Vagina (tissue), 2 donors: ENCODE results near the gene ANAPC1.
"Not testable (repeated sequence)": the region's sequence is repeated elsewhere in the genome, so short reads cannot be mapped to it uniquely, and the experiment has no call there.

ENCODE experiments used
- POLR2A ChIP-seq, 2 donors: fragments of 450-650 bp; IDR thresholded peaks; one replicate each; pipeline ENCODE4 v1.6.1; 2017; ENCODE audit warnings: antibody characterized with exemption in 2 of 2, mild to moderate bottlenecking in 2 of 2, moderate library complexity in 2 of 2
- POLR2AphosphoS5 ChIP-seq, 2 donors: sonication (generic); formaldehyde crosslinking; IDR thresholded peaks; one replicate each; pipeline ENCODE4 v1.9.0; 2017; ENCODE audit warnings: antibody characterized with exemption in 2 of 2, mild to moderate bottlenecking in 2 of 2, low read depth in 1 of 2; ENCODE audit not compliant: insufficient read depth in 1 of 2
- TF ChIP-seq, protein P1 (sequence below), 3 experiments: fragments of 450-650 bp in 2 of 3; fragments of 200-600 bp in 1 of 3; sonication (generic) in 1 of 3; IDR thresholded peaks; one replicate each; pipeline ENCODE4 v1.5.1; 2017 to 2019; ENCODE audit warnings: antibody characterized with exemption in 3 of 3, mild to moderate bottlenecking in 2 of 3, moderate library complexity in 2 of 3

DNA sequence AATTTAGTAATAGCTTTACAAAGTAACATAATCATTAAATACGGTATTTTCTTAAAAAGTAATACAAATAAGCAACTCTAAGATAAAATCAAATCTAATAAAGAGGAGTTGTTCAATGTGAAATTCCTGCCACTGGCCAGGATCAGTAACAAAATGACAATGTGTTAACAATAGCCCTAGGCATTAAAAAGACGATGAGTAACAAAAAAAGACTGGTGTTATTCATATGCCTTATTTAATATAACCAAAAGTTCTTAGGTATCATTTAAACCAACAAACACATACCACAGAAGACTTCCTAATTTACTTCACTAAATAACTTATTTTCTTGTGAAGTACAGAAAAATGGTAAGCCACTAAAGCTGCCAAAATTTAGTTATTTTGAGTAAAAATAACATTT lies 11.2 kb downstream of the ANAPC1 start:
- TF ChIP-seq, protein P1, sequence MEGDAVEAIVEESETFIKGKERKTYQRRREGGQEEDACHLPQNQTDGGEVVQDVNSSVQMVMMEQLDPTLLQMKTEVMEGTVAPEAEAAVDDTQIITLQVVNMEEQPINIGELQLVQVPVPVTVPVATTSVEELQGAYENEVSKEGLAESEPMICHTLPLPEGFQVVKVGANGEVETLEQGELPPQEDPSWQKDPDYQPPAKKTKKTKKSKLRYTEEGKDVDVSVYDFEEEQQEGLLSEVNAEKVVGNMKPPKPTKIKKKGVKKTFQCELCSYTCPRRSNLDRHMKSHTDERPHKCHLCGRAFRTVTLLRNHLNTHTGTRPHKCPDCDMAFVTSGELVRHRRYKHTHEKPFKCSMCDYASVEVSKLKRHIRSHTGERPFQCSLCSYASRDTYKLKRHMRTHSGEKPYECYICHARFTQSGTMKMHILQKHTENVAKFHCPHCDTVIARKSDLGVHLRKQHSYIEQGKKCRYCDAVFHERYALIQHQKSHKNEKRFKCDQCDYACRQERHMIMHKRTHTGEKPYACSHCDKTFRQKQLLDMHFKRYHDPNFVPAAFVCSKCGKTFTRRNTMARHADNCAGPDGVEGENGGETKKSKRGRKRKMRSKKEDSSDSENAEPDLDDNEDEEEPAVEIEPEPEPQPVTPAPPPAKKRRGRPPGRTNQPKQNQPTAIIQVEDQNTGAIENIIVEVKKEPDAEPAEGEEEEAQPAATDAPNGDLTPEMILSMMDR (IDR thresholded peaks at IDR 0.05), result not testable (repeated sequence)
- not testable (repeated sequence) for TF ChIP-seq POLR2A (IDR thresholded peaks at IDR 0.05); POLR2AphosphoS5 (IDR thresholded peaks at IDR 0.05; ENCODE audit: insufficient read depth in 1 of 2, low read depth in 1 of 2)
